ENCODE results near the gene AHNAK2.

DNA sequence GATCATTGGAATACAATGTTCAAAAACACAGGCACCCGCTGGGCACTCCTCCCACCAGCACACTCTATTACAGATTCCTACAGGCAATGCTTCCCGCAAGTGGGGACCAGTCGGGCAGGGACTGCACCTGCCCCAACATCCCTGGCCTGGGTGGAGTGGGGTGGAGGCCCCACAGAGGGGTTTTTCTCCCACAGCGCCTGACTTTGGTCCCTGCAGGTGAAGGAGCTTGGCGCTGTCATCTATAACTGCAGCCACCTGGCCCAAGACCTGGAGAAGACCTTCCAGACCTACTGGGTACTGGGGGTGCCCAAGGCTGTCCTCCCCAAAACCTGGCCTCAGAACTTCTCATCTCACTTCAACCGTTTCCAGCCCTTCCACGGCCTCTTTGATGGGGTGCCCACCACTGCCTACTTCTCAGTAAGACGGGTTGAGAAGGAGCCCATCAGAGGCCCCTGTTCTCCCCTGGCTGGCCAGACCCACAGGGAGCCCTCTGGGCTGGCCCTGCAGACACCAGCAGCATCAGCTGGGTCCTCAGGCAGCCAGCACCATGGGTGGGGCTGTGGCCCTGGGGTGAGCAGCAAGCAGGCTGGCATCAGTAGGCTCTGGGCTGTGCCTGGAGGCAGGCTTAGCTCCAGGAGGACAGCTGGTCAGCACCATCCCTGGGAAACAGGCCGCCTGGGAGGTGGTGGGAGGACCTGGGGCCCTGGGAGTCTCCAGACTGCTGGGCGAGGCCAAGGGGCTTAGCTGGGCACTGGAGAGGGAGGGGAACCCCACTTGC is 47.5 kb downstream of the AHNAK2 start:
- TF ChIP-seq POLR2AphosphoS5 (IDR thresholded peaks at IDR 0.05; ENCODE audit: low read depth, low read length) (no peak), EGR1 (IDR thresholded peaks at IDR 0.05; ENCODE audit: low read depth) (no peak), CTCF (IDR thresholded peaks at IDR 0.05 in 2 of 3, conservative IDR thresholded peaks at IDR 0.05 in 1 of 3; ENCODE audit: borderline replicate concordance in 1 of 3, insufficient read depth in 1 of 3, low read depth in 2 of 3, low read length in 2 of 3) (no peak), POLR2A (IDR thresholded peaks at IDR 0.05; ENCODE audit: borderline replicate concordance, extremely low read depth, insufficient read depth, insufficient read length) (no peak), EZH2 (IDR thresholded peaks at IDR 0.05) (no peak), ELF1 (IDR thresholded peaks at IDR 0.05; ENCODE audit: borderline replicate concordance, low read depth) (no peak), SRF (IDR thresholded peaks at IDR 0.05; ENCODE audit: low read depth) (no peak)
- TF ChIP-seq, protein P1, sequence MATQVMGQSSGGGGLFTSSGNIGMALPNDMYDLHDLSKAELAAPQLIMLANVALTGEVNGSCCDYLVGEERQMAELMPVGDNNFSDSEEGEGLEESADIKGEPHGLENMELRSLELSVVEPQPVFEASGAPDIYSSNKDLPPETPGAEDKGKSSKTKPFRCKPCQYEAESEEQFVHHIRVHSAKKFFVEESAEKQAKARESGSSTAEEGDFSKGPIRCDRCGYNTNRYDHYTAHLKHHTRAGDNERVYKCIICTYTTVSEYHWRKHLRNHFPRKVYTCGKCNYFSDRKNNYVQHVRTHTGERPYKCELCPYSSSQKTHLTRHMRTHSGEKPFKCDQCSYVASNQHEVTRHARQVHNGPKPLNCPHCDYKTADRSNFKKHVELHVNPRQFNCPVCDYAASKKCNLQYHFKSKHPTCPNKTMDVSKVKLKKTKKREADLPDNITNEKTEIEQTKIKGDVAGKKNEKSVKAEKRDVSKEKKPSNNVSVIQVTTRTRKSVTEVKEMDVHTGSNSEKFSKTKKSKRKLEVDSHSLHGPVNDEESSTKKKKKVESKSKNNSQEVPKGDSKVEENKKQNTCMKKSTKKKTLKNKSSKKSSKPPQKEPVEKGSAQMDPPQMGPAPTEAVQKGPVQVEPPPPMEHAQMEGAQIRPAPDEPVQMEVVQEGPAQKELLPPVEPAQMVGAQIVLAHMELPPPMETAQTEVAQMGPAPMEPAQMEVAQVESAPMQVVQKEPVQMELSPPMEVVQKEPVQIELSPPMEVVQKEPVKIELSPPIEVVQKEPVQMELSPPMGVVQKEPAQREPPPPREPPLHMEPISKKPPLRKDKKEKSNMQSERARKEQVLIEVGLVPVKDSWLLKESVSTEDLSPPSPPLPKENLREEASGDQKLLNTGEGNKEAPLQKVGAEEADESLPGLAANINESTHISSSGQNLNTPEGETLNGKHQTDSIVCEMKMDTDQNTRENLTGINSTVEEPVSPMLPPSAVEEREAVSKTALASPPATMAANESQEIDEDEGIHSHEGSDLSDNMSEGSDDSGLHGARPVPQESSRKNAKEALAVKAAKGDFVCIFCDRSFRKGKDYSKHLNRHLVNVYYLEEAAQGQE (IDR thresholded peaks at IDR 0.05; ENCODE audit: low read depth): no peak
- TF ChIP-seq, protein P2, sequence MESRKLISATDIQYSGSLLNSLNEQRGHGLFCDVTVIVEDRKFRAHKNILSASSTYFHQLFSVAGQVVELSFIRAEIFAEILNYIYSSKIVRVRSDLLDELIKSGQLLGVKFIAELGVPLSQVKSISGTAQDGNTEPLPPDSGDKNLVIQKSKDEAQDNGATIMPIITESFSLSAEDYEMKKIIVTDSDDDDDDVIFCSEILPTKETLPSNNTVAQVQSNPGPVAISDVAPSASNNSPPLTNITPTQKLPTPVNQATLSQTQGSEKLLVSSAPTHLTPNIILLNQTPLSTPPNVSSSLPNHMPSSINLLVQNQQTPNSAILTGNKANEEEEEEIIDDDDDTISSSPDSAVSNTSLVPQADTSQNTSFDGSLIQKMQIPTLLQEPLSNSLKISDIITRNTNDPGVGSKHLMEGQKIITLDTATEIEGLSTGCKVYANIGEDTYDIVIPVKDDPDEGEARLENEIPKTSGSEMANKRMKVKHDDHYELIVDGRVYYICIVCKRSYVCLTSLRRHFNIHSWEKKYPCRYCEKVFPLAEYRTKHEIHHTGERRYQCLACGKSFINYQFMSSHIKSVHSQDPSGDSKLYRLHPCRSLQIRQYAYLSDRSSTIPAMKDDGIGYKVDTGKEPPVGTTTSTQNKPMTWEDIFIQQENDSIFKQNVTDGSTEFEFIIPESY (IDR thresholded peaks at IDR 0.05; ENCODE audit: extremely low read depth, insufficient replicate concordance, low read length): no peak

Data from HCT116 (cell line).